Naive thymus-derived CD4-positive, alpha-beta T cell (primary cell): ENCODE measurements around the gene LRRC47. TPM values are rescaled to one million over a fixed set of nuclear protein-coding genes. Genes with fewer than 3 reads are reported as not detected.

Source experiments
- ATAC-seq: fragments of 150-1000 bp; cut with Tn5 transposase; 2 replicates; pipeline ENCODE4 v1.10.0; 2021; ENCODE audit warnings: mild to moderate bottlenecking, moderate library complexity
- CTCF ChIA-PET: fragments of 350-600 bp; sonication (Branson Sonifier 250); formaldehyde crosslinking; loops from one replicate; lab custom pipeline; 2021; ENCODE audit warnings: antibody characterized with exemption; lab: Charles Lee
- POLR2A ChIA-PET: fragments of 350-600 bp; sonication (Branson Sonifier 250); formaldehyde crosslinking; loops from one replicate; lab custom pipeline; 2021; ENCODE audit warnings: antibody characterized with exemption, inconsistent platforms; lab: Charles Lee
- DNase-seq, 9 donors: peaks; one replicate each; pipeline versions ENCODE4 v3.0.0 to v3.0.0-alpha.2; 2020 to 2022; ENCODE audit warnings: mixed read lengths in 1 of 9
- H3K27ac ChIP-seq: one replicate; pipeline ENCODE4 v1.7.0; 2013; ENCODE audit warnings: mild to moderate bottlenecking, low read depth, low read length, moderate library complexity
- H3K27me3 ChIP-seq, 2 donors: one replicate each; pipeline ENCODE4 v1.7.0; 2013; ENCODE audit warnings: low read length in 2 of 2, mild to moderate bottlenecking in 2 of 2, moderate library complexity in 2 of 2; ENCODE audit not compliant: control insufficient read depth in 2 of 2, insufficient read depth in 2 of 2
- H3K36me3 ChIP-seq, 3 experiments: 1 replicate in 2 of 3; 2 replicates in 1 of 3; pipeline ENCODE4 v1.7.0; 2013; ENCODE audit warnings: low read length in 3 of 3, mild to moderate bottlenecking in 3 of 3, moderate library complexity in 1 of 3; ENCODE audit not compliant: insufficient read depth in 3 of 3, control insufficient read depth in 2 of 3
- H3K4me1 ChIP-seq, 2 donors: one replicate each; pipeline ENCODE4 v1.7.0; 2013; ENCODE audit warnings: low read length in 2 of 2, mild to moderate bottlenecking in 2 of 2, moderate library complexity in 1 of 2; ENCODE audit not compliant: control insufficient read depth in 2 of 2, insufficient read depth in 2 of 2
- H3K4me3 ChIP-seq: 2 replicates; pipeline ENCODE4 v1.7.0; 2013; ENCODE audit warnings: mild to moderate bottlenecking, low read length
- H3K9me3 ChIP-seq, 3 experiments: 1 replicate in 2 of 3; 2 replicates in 1 of 3; pipeline ENCODE4 v1.7.0; 2013; ENCODE audit warnings: low read length in 3 of 3; ENCODE audit not compliant: control insufficient read depth in 2 of 3
- H3K27ac Mint-ChIP-seq, 9 donors: one replicate each; pipeline ENCODE4 v1.8.0; 2020 to 2022; ENCODE audit warnings: mixed read lengths in 9 of 9, mild to moderate bottlenecking in 8 of 9, moderate library complexity in 5 of 9, inconsistent platforms in 2 of 9
- H3K27me3 Mint-ChIP-seq, 5 donors: one replicate each; pipeline ENCODE4 v1.8.0; 2021 to 2022; ENCODE audit warnings: mixed read lengths in 5 of 5, mild to moderate bottlenecking in 1 of 5
- H3K36me3 Mint-ChIP-seq, 5 donors: one replicate each; pipeline ENCODE4 v1.8.0; 2020 to 2022; ENCODE audit warnings: mixed read lengths in 5 of 5, mild to moderate bottlenecking in 3 of 5, inconsistent platforms in 1 of 5
- H3K4me1 Mint-ChIP-seq, 7 donors: one replicate each; pipeline ENCODE4 v1.8.0; 2020 to 2022; ENCODE audit warnings: mixed read lengths in 7 of 7, mild to moderate bottlenecking in 3 of 7, inconsistent platforms in 1 of 7
- H3K4me3 Mint-ChIP-seq, 10 donors: one replicate each; pipeline ENCODE4 v1.8.0; 2020 to 2022; ENCODE audit warnings: mild to moderate bottlenecking in 10 of 10, mixed read lengths in 10 of 10, moderate library complexity in 6 of 10, inconsistent platforms in 2 of 10
- H3K9me3 Mint-ChIP-seq, 11 donors: one replicate each; pipeline ENCODE4 v1.8.0; 2020 to 2022; ENCODE audit warnings: mixed read lengths in 11 of 11, mild to moderate bottlenecking in 4 of 11, inconsistent platforms in 1 of 11, moderate library complexity in 1 of 11
- intact Hi-C, 2 donors: fragments of 100-400 bp; cut with micrococcal nuclease; formaldehyde crosslinking; loops; one replicate each; pipeline ENCODE4 v1.15.1; 2023
- polyA plus RNA-seq, 2 donors: library from polyadenylated mRNA; unstranded; fragments of 300-500 nt; fragmentation: Illumina TruSeq; gene quantifications; one replicate each; pipeline ENCODE4 v1.2.3, GENCODE V29; 2021
- total RNA-seq, 6 experiments: library from RNA in 5 of 6; stranded (reverse) in 5 of 6; gene quantifications; 1 replicate in 5 of 6; 2 replicates in 1 of 6; pipeline ENCODE4 v1.2.3 and lab custom pipeline; 2021 to 2026

The LRRC47 gene
- total and polyA plus RNA-seq, 7 experiments from 2014 or later: 25.7 to 60.2 (median 39.1) TPM

DNA sequence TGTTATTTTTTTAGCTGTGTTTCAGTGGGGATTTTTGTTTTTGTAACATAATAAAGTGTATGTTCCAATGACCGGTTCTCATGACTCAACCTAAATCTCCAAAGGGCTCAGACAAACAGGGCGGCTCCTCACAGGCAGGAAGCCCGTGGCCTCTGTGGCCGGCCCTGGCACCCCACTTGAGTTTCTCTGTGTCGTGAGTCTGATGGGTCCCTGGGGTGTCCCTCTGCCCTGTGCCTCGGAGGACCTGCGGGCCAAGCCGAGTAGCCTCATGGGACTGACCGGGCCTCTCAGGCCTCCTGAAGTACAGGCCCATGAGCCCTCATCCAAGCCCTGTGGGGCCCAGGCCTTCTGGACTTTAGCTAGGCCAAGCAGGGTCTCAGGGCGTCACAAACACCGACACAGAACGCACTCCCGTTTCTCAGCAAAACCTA is 60.2 kb downstream of the LRRC47 start:
- ATAC-seq: no peak
- Histone ChIP-seq H3K9me3 (no peaks in the 10 kb centered on the region), H3K4me1 (no peaks in the 10 kb centered on the region), H3K27me3 (no peaks in the 10 kb centered on the region), H3K27ac (no peak overlapping the region), H3K36me3 (peaks cover 0 to 57% (median 0%) of the 10 kb centered on the region in 3 experiments), H3K4me3 (no peak overlapping the region)
- H3K4me1 Mint-ChIP-seq: peaks cover 0 to 1% (median 0%) of the 10 kb centered on the region in 7 donors
- H3K9me3 Mint-ChIP-seq: no peaks in the 10 kb centered on the region
- intact Hi-C loops: no loop called here
- DNase-seq: no peak
- H3K36me3 Mint-ChIP-seq: peaks cover 0 to 12% (median 0%) of the 10 kb centered on the region in 5 donors
- no peak overlapping the region for H3K27ac Mint-ChIP-seq
- no peak overlapping the region for H3K4me3 Mint-ChIP-seq
- ChIA-PET POLR2A (no interaction called here), CTCF (no interaction called here)
- H3K27me3 Mint-ChIP-seq: peaks cover 0 to 5% (median 0%) of the 10 kb centered on the region in 5 donors

- no peak overlapping the region for H3K27ac Mint-ChIP-seq
- peaks cover 0 to 11% (median 0%) of the 10 kb centered on the region in 5 donors for H3K36me3 Mint-ChIP-seq
Measured at GRCh38 chr1:3735688-3736087, 60.6 kb downstream of the LRRC47 start.

DNA sequence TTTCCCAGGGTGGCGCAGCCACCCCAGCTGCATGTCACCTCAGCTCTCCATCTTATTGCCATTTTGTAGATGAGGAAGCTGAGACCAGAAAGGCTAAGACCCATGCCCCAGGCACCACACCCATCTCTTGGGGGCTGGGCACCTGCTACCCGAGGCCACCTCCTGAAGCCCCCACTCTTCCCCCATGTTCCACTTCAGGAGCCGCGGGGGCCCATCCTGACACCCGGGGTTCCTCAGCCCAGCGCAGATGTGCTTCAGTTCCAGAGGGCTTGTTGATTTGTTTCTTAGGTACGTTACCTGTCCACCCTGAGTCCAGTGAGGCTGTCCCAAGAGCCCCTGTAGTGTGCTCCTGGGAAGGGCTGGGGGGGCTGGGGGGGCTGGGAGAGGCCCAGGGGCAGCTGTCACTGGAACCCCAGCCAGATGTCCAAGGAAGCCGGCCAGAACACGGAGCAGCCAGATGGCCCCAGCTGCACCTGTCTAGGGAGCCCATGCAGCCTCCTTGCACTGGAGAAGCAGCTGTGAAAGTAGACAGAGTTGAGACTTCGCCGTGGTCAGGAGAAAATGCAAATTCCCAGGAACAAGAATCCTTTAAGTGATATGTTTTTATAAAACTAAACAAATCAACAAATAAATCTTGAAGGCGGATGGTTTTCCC is 61.1 kb downstream of the LRRC47 start:
- peaks cover 0 to 1% (median 0%) of the 10 kb centered on the region in 7 donors for H3K4me1 Mint-ChIP-seq
- H3K4me1 ChIP-seq: no peaks in the 10 kb centered on the region
- no peak for ATAC-seq
- CTCF ChIA-PET: no interaction called here
- H3K27ac ChIP-seq: no peak overlapping the region
- intact Hi-C loops: no loop called here
- peaks cover 0 to 47% (median 0%) of the 10 kb centered on the region in 3 experiments for H3K36me3 ChIP-seq
- no peaks in the 10 kb centered on the region for H3K9me3 Mint-ChIP-seq
- no peak overlapping the region for H3K4me3 ChIP-seq
- POLR2A ChIA-PET: no interaction called here
- H3K27me3 Mint-ChIP-seq: peaks cover 0 to 10% (median 0%) of the 10 kb centered on the region in 5 donors
- no peaks in the 10 kb centered on the region for H3K27me3 ChIP-seq
- no peak overlapping the region for H3K27ac Mint-ChIP-seq
- no peak for DNase-seq
- no peaks in the 10 kb centered on the region for H3K9me3 ChIP-seq
- peaks cover 0 to 11% (median 0%) of the 10 kb centered on the region in 5 donors for H3K36me3 Mint-ChIP-seq
- H3K4me3 Mint-ChIP-seq: no peak overlapping the region

More at GRCh38 chr1:3735688-3736087, 60.6 kb downstream of the LRRC47 start:
- Histone ChIP-seq H3K9me3 (no peaks in the 10 kb centered on the region), H3K27ac (no peak overlapping the region), H3K36me3 (peaks cover 0 to 52% (median 0%) of the 10 kb centered on the region in 3 experiments), H3K4me3 (no peak overlapping the region), H3K4me1 (no peaks in the 10 kb centered on the region), H3K27me3 (no peaks in the 10 kb centered on the region)
- ChIA-PET CTCF (no interaction called here), POLR2A (no interaction called here)
- ATAC-seq: no peak
- peaks cover 0 to 10% (median 0%) of the 10 kb centered on the region in 5 donors for H3K27me3 Mint-ChIP-seq
- no peak for DNase-seq
- H3K4me3 Mint-ChIP-seq: no peak overlapping the region
- no peaks in the 10 kb centered on the region for H3K9me3 Mint-ChIP-seq
- intact Hi-C loops: no loop called here
- H3K4me1 Mint-ChIP-seq: peaks cover 0 to 1% (median 0%) of the 10 kb centered on the region in 7 donors

GRCh38 chr1:3734602-3735001 is 61.7 kb downstream of the LRRC47 start:
- Mint-ChIP-seq H3K9me3 (no peaks in the 10 kb centered on the region), H3K4me1 (peaks cover 0 to 1% (median 0%) of the 10 kb centered on the region in 7 donors), H3K27me3 (peaks cover 0 to 10% (median 0%) of the 10 kb centered on the region in 5 donors), H3K27ac (no peak overlapping the region), H3K36me3 (peaks cover 0 to 11% (median 0%) of the 10 kb centered on the region in 5 donors), H3K4me3 (no peak overlapping the region)
- POLR2A ChIA-PET: no interaction called here
- no peak overlapping the region for H3K27ac ChIP-seq
- H3K36me3 ChIP-seq: peaks cover 0 to 42% (median 0%) of the 10 kb centered on the region in 3 experiments
- ATAC-seq (no peak), DNase-seq (no peak)
- no peaks in the 10 kb centered on the region for H3K27me3 ChIP-seq
- H3K4me3 ChIP-seq: no peak overlapping the region
- intact Hi-C loops: no loop called here
- H3K4me1 ChIP-seq: no peaks in the 10 kb centered on the region
- CTCF ChIA-PET: no interaction called here
- no peaks in the 10 kb centered on the region for H3K9me3 ChIP-seq

DNA sequence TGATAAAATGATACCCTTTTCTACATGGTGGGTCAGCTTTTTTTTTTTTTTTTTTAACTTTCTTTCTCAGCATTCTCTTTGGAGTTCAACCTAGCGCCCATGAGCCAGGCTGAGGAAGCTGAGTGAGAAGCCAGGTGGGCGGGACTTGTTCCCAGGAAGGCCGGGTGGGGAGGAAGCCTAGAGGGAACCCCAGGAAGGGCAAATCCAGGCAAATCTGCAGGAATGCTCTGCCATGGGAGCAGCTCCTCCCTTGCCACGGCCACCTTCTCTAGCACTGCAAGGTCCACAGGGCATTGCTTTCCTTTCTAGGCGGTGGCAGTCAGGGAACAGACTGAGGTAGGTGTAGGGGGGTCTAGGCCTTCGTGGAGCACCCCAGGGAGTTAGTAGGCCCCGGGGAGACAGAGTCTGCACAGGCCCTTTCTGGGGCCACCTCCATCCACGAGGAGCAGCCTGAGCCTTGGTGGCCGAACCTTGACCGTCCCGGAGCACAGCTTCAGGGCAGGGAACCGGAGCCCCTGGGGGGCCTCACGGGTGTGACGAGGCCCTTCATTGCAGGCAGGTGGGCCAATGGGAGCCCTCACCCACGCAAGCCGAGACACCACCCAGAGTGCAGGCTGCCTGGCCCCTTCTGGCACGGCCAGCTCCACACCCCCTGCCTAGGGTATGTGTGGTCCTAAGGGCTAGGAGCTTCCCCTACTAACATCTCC is 62.3 kb downstream of the LRRC47 start:
- no peak overlapping the region for H3K27ac Mint-ChIP-seq

DNA sequence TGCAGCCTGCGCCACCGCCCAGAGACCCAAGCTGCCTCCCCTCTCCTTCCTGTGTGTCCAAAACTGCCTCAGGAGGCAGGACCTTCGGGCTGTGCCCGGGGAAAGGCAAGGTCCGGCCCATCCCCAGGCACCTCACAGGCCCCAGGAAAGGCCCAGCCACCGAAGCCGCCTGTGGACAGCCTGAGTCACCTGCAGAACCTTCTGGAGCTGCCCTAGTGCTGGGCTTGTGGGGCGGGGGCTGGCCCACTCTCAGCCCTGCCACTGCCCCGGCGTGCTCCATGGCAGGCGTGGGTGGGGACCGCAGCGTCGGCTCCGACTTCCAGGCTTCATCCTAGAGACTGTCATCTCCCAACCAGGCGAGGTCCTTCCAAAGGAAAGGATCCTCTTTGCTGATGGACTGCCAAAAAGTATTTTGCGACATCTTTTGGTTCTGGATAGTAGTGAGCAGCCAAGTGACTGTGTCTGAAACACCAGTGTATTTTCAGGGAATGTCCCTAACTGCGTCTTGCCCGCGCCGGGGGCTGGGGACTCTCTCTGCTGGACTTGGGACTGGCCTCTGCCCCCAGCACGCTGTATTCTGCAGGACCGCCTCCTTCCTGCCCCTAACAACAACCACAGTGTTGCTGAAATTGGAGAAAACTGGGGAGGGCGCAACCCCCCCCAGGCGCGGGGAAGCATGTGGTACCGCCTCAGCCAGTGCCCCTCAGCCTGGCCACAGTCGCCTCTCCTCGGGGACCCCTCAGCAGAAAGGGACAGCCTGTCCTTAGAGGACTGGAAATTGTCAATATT is 63.0 kb downstream of the LRRC47 start:
- CTCF ChIA-PET: no interaction called here
- Mint-ChIP-seq H3K36me3 (peaks cover 0 to 11% (median 0%) of the 10 kb centered on the region in 5 donors), H3K9me3 (peaks cover 0 to 2% (median 0%) of the 10 kb centered on the region in 11 donors), H3K27ac (no peak overlapping the region), H3K4me3 (no peak overlapping the region), H3K27me3 (peaks cover 0 to 18% (median 0%) of the 10 kb centered on the region in 5 donors), H3K4me1 (peaks cover 0 to 1% (median 0%) of the 10 kb centered on the region in 7 donors)
- Histone ChIP-seq H3K9me3 (no peaks in the 10 kb centered on the region), H3K27ac (no peak overlapping the region), H3K4me1 (no peaks in the 10 kb centered on the region), H3K27me3 (no peaks in the 10 kb centered on the region), H3K4me3 (no peak overlapping the region), H3K36me3 (peaks cover 0 to 28% (median 0%) of the 10 kb centered on the region in 3 experiments)
- intact Hi-C loops: no loop called here
- no peak for ATAC-seq
- POLR2A ChIA-PET: no interaction called here
- DNase-seq: no peak

More for the DNA sequence above, 62.3 kb downstream of the LRRC47 start:
- H3K9me3 Mint-ChIP-seq: no peaks in the 10 kb centered on the region
- H3K4me1 ChIP-seq: no peaks in the 10 kb centered on the region
- H3K27ac ChIP-seq: no peak overlapping the region
- no peak overlapping the region for H3K4me3 ChIP-seq
- DNase-seq (no peak), ATAC-seq (no peak)
- H3K9me3 ChIP-seq: no peaks in the 10 kb centered on the region
- H3K4me1 Mint-ChIP-seq: peaks cover 0 to 1% (median 0%) of the 10 kb centered on the region in 7 donors
- intact Hi-C loops: no loop called here
- no peak overlapping the region for H3K4me3 Mint-ChIP-seq
- peaks cover 0 to 36% (median 0%) of the 10 kb centered on the region in 3 experiments for H3K36me3 ChIP-seq
- H3K36me3 Mint-ChIP-seq: peaks cover 0 to 11% (median 0%) of the 10 kb centered on the region in 5 donors
- CTCF ChIA-PET: no interaction called here
- peaks cover 0 to 12% (median 0%) of the 10 kb centered on the region in 5 donors for H3K27me3 Mint-ChIP-seq
- POLR2A ChIA-PET: no interaction called here
- no peaks in the 10 kb centered on the region for H3K27me3 ChIP-seq
